Pancreas (tissue), 10 donors: Measurements from ENCODE around the gene NT5DC4. TPM values are rescaled to one million over a fixed set of nuclear protein-coding genes. Genes with fewer than 3 reads are reported as not detected.

Experiments
- ATAC-seq, 4 donors: fragments of 200-7000 bp; cut with Tn5 transposase; one replicate each; pipeline versions ENCODE4 v1.8.0 to v1.9.1; 2020; ENCODE audit warnings: mild to moderate bottlenecking in 4 of 4, moderate library complexity in 4 of 4
- DNase-seq, 6 donors: peaks; one replicate each; pipeline ENCODE4 v3.0.0-alpha.2; 2020
- FAIRE-seq: peaks from 2 replicates; lab custom pipeline; 2012; peaks lifted over from hg19 to GRCh38; lab: Jason Lieb, UNC
- H3K27ac ChIP-seq, 4 donors: fragments of 200-600 bp; sonication (generic); 1 replicate in 3 of 4; 2 replicates in 1 of 4; pipeline versions ENCODE4 v1.5.0 to v1.8.0; 2020
- H3K27me3 ChIP-seq, 4 donors: fragments of 200-600 bp; one replicate each; pipeline ENCODE4 v1.8.0; 2021
- H3K36me3 ChIP-seq, 3 donors: fragments of 200-600 bp; sonication (generic) in 1 of 3; one replicate each; pipeline versions ENCODE4 v1.5.0 to v1.8.0; 2020 to 2021
- H3K4me1 ChIP-seq, 3 donors: fragments of 200-600 bp; one replicate each; pipeline ENCODE4 v1.8.0; 2021
- H3K4me3 ChIP-seq, 4 donors: fragments of 200-600 bp; sonication (generic) in 2 of 4; one replicate each; pipeline versions ENCODE4 v1.5.0 to v1.8.0; 2020 to 2021
- H3K9me3 ChIP-seq, 4 donors: fragments of 200-600 bp; one replicate each; pipeline ENCODE4 v1.8.0; 2021
- WGBS, 2 donors: extraction: QIAGEN DNeasy Blood & Tissue Kit; methylation state at CpG; one replicate each; pipeline ENCODE4 v1.1.7; 2013; 5-methylcytosine and 5-hydroxymethylcytosine counted together
- intact Hi-C, 3 donors: fragments of 100-400 bp; cut with DNase I; formaldehyde crosslinking; loops; one replicate each; pipeline versions ENCODE4 v1.11.1 to v1.14.2; 2022
- polyA plus RNA-seq, 2 donors: library from polyadenylated mRNA; stranded (reverse); fragments of 200-250 nt; gene quantifications; one replicate each; pipeline ENCODE4 v1.2.3, GENCODE V29; 2013
- total RNA-seq, 6 donors: library from RNA; stranded (reverse); fragmentation: NEBNext Ultra II Directional in 4 of 6; extraction: Animal tissue kit (Norgen Biotek cat#: 25700) in 4 of 6; gene quantifications; one replicate each; pipeline versions ENCODE4 v1.2.1 to v1.2.4, GENCODE V29; 2021 to 2023
- TF ChIP-seq, protein P1 (sequence below), 4 donors: fragments of 200-600 bp; sonication (generic) in 3 of 4; IDR thresholded peaks; one replicate each; pipeline versions ENCODE4 v1.5.0 to v1.8.0; 2021; ENCODE audit warnings: antibody characterized with exemption in 4 of 4
- donor health status: healthy with polysubstance abuse.
- donor health status: DM: no; HTN: no; CAD: no; lungs with moderate emphysema.
- donor health status: DM: no; HTN: no; CAD: no.
- donor health status: control.
- donor health status: control.
- donor health status: Bipolar disorder and iron deficiency.
- donor health status: DM: yes; HTN: yes; CAD: no.
- donor health status: DM: no; HTN: no; CAD: no.
- donor health status: DM: no; HTN: no; CAD: no.
- donor health status: DM: yes; HTN: yes; CAD: no.

The NT5DC4 gene
- total and polyA plus RNA-seq, 8 donors = 0.09 TPM; not detected in 7

DNA sequence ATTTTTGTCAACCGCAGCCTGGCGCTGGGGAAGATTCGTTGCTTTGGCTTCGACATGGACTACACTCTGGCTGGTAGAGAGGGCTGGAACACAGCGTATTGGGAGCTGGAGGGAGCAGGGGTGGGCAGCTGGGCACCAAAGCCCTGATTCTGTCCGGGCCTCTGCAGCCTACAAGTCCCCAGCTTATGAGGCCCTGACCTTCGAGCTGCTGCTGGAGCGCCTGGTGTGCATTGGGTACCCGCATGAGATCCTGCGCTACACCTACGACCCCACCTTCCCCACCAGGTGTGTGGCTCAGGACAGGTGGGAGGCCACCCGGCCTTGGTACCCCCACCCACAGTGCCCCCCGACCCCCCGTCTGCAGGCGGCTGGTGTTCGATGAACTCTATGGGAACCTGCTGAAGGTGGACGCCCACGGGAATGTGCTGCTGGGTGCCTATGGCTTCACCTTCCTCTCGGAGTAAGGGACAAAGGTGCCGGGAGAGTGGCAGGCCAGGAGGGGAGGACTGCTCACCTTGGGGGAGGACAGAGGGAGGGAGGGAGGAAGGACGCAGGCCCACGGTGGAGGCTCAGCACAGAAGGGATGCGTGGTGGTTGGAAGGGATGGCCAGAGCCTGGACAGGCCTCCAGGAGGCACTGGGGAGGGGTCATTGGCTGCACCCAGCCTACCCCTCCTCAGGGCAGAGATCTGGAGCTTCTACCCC lies 1.2 kb downstream of the NT5DC4 start:
- Histone ChIP-seq H3K4me3 (no peak overlapping the region), H3K27ac (no peak overlapping the region), H3K36me3 (no peaks in the 10 kb centered on the region), H3K4me1 (no peaks in the 10 kb centered on the region), H3K9me3 (no peaks in the 10 kb centered on the region), H3K27me3 (no peaks in the 10 kb centered on the region)
- FAIRE-seq (no peak), ATAC-seq (no peak), DNase-seq (no peak)
- 74 to 80% methylated on average over 23 of the region's 23 CpGs for WGBS, 2 donors
- intact Hi-C loops = no loop called here
- TF ChIP-seq, protein P1, sequence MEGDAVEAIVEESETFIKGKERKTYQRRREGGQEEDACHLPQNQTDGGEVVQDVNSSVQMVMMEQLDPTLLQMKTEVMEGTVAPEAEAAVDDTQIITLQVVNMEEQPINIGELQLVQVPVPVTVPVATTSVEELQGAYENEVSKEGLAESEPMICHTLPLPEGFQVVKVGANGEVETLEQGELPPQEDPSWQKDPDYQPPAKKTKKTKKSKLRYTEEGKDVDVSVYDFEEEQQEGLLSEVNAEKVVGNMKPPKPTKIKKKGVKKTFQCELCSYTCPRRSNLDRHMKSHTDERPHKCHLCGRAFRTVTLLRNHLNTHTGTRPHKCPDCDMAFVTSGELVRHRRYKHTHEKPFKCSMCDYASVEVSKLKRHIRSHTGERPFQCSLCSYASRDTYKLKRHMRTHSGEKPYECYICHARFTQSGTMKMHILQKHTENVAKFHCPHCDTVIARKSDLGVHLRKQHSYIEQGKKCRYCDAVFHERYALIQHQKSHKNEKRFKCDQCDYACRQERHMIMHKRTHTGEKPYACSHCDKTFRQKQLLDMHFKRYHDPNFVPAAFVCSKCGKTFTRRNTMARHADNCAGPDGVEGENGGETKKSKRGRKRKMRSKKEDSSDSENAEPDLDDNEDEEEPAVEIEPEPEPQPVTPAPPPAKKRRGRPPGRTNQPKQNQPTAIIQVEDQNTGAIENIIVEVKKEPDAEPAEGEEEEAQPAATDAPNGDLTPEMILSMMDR (IDR thresholded peaks at IDR 0.05) = no peak

DNA sequence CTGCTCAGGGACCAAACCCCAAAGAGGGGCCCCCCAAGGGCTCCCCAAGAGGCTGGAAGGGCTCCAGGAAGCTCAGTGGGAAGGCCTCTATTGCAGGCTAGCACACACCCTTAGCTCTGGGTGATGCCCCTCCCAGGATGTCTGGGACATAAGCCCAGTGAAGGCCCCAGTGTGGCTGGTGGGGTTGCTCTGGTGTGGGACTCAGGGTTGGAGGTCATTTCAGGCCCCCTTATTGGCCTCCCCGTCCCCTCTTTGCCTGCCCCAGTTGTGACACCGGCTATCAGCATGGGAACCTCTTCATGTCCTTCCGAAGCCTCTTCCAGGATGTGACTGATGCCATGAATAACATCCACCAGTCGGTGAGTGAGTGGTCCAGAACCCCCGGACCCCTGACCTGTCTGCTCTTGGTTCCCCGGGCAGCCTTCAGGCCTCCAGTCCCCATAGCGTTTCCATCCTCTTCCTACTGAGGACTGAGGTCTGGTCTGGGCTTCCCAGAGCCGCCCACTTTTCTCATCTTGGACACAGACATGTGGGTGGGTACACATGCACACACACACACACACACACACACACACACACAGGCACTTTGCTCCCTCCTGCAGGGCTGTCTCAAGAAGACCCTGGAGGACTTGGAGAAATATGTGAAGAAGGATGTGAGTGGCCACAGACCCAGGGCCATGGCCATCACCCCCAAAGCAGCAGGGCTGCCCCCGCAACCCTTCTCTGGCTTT lies 2.2 kb downstream of the NT5DC4 start:
- TF ChIP-seq, protein P1 (IDR thresholded peaks at IDR 0.05) = no peak
- Histone ChIP-seq H3K9me3 (no peaks in the 10 kb centered on the region), H3K27me3 (no peaks in the 10 kb centered on the region), H3K36me3 (no peaks in the 10 kb centered on the region), H3K27ac (no peak overlapping the region), H3K4me3 (no peak overlapping the region), H3K4me1 (no peaks in the 10 kb centered on the region)
- 69 to 90% methylated on average over 9 of the region's 9 CpGs for WGBS, 2 donors
- ATAC-seq (no peak), FAIRE-seq (no peak), DNase-seq (no peak)
- intact Hi-C loops = no loop called here

DNA sequence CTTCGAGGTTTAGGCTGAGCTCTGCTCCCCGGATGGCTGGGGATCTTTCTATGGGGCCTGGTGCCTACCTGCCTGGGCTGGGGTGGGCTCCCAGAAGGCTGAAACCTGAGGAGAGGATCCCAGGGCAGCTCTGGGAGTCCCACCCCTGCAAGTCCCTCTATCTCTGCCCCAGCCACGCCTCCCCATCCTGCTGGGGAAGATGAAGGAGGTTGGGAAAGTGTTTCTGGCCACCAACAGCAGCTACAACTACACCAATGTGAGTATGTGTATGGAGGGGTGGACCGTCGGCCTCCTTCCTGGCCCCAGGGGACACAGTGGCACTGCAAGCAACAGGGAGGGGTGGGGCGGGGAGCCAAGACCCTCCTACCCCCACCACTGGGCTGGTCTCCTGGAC lies 2.7 kb downstream of the NT5DC4 start:
- intact Hi-C loops = no loop called here
- Histone ChIP-seq H3K36me3 (no peaks in the 10 kb centered on the region), H3K27me3 (no peaks in the 10 kb centered on the region), H3K4me3 (no peak overlapping the region), H3K9me3 (no peaks in the 10 kb centered on the region), H3K27ac (no peak overlapping the region), H3K4me1 (no peaks in the 10 kb centered on the region)
- DNase-seq = no peak
- WGBS, 2 donors = 79 to 86% methylated on average over 6 of the region's 6 CpGs
- TF ChIP-seq, protein P1 (IDR thresholded peaks at IDR 0.05) = no peak
- no peak for ATAC-seq
- FAIRE-seq = no peak

DNA sequence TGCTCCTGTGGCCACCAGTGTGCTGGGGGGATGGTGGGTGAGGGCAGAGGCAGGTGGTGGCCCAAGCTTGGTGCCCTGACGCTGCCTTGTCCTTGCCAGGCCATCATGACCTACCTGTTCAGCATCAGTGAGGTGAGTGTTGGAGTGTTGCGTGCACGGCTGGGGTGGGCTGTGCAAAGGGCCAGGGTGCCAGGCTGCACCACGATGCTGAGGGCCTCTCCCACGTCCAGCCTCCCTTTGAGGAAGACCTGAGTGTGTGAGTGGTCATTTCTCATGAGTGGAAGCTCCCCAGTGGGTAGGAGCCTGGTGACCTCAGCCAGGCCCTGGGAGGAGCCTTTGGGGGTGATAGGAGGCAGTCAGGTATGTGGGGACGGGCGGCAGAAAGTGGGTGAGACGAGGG lies 3.2 kb downstream of the NT5DC4 start:
- intact Hi-C loops = no loop called here
- H3K27ac ChIP-seq = no peak overlapping the region
- ATAC-seq (no peak), DNase-seq (peak in 1 of 6 donors; percentile 42), FAIRE-seq (no peak)
- H3K9me3 ChIP-seq = no peaks in the 10 kb centered on the region
- TF ChIP-seq, protein P1 (IDR thresholded peaks at IDR 0.05) = no peak
- no peaks in the 10 kb centered on the region for H3K36me3 ChIP-seq
- no peak overlapping the region for H3K4me3 ChIP-seq
- 80 to 92% methylated on average over 8 of the region's 8 CpGs for WGBS, 2 donors
- no peaks in the 10 kb centered on the region for H3K27me3 ChIP-seq
- H3K4me1 ChIP-seq = no peaks in the 10 kb centered on the region
